NOMO-1 treated with dmso at 0.1 percent for 144 hours (cell line): ENCODE results near the gene ETFA.
A peak's percentile ranks its signal among the peaks of the same experiment; 100 is the strongest.
"Not testable (repeated sequence)": the region's sequence is repeated elsewhere in the genome, so short reads cannot be mapped to it uniquely, and the experiment has no call there.

Experiments
- DNase-seq: peaks from one replicate; lab custom pipeline; 2025; ENCODE audit not compliant: unreplicated experiment; lab: John Stamatoyannopoulos, UW

The ETFA gene

GRCh38 chr15:76327191-76328105 lies 16.2 kb upstream of the ETFA start:
- no peak for DNase-seq

- no peak for DNase-seq
Observed at GRCh38 chr15:76325704-76326103, 14.4 kb upstream of the ETFA start.

DNA sequence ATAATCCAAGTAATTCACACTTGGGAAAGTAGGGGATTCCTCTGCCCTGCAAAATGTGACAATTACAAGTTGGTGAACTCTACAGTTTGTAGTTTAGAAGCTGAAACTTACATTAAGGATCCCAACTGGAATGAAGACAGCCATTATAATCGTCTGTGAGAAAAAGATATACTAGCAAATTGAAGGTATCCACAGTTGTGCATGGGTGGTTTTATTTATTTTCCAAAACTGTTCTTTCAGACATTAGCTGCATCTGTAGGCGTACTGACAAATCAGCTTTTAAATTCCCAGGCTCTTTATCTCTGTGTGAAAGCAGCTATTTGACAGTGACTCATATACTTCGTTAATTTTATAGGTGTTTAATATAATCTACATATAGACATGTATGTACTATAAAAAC lies 12.8 kb upstream of the ETFA start:
- no peak for DNase-seq

DNA sequence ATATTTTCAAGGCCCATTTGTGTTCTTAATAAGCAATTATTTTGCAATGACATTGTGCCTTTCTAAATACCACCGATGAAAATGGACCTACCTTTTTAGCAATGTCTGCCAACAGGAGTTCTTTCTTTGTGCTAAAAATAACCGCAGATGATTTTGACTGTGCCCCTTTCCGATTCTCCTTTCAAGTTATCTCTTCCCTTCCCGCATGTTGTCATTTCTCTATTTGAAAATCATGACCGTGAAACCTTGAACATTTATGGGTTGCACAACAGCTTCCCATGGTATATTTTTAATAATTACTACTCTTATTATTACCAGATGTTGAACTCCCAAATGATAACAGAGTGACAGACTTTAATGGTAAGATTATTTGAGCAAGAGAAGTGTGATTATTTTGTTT lies 10.3 kb upstream of the ETFA start:
- DNase-seq = no peak

DNA sequence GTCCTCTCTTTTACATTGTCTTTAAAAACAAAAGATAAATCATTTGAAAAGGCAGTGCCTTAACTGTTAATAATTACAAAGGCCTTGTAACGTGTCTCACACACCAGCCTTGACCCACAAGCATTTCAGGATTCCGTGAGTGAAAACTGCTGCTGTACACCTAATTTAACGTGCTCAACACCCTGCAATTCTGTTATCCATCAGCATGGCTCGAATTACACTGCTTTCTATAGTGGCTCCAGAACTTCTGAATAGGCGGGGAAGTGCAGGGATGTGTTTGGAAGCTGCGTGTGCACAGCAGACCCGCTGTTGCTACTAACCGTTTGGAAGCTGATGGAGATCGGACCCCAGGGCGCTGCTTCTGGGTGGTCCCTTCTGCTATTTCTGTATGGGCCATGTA lies 9.9 kb upstream of the ETFA start:
- DNase-seq = no peak

GRCh38 chr15:76320012-76320411 lies 8.7 kb upstream of the ETFA start:
- no peak for DNase-seq

GRCh38 chr15:76313731-76314130 lies 2.5 kb upstream of the ETFA start:
- DNase-seq = no peak

DNA sequence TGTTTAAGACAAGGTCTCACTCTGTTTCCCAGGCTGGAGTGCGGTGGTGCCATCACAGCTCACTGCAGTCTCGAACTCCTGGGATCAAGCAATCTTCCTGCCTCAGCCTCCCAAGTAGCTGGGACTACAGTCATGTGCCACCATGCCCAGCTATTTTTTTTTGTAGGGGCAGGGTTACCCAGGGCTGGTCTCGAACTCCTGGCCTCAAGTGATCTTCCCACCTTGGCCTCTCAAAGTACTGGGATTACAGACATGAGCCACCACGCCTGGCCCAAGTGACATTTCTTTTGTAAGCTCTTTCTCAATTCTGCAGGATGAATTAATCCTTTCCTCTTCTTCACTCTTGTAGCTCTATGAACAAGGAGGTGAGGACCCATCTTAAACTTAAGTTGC lies 1.9 kb upstream of the ETFA start:
- DNase-seq = not testable (repeated sequence)

- DNase-seq = no peak
Observed at GRCh38 chr15:76312540-76313174, 1.4 kb upstream of the ETFA start.

GRCh38 chr15:76310475-76311099 lies 682 bp downstream of the ETFA start:
- peak; percentile 3 for DNase-seq

DNA sequence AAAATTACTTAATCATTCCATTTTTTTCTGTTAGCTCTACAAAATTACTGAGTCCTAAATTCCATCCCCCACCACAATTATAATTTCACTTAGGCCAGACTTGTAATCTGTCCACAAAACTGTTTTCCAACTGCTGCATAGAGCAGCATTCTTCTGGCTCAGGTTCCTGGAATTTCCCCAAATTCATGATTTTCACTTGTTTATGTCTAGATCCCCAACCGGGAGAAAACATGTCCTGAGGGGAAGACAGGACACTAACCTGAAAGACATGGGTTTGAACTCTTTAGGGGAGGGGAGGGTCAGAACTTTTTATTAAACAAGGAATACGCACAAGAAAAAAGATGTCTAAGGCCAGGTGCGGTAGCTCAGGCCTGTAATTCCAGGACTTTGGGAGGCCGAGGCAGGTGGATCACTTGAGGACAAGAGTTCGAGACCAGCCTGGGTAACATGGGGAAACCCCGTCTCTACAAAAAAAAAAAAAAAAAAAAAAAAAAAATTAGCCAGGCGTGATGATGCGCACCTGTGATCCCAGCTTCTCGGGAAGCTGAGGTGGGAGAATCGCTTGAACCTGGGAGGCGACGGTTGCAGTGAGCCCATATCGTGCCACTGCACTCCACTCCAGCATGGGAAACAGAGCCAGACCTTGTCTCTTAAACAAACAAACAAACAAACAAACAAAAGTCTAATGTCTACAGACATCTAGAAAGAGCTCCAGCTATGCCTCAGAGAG lies 1.5 kb downstream of the ETFA start:
- no peak for DNase-seq

DNA sequence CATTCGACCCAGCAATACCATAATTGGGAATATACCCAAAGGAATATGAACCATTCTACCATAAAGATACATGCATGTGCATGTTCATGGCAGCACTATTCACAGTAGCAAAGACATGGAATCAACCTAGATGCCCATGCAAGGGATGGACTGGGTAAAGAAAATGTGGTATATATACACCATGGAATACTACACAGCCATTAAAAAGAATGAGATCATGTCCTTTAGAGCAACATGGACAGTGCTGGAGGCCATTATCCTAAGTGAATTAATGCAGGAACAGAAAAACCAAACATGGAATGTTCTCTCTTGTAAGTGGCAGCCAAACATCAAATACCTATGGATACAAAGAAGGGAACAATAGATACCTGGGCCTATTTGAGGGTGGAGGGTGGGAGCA lies 7.4 kb downstream of the ETFA start:
- DNase-seq = no peak

DNA sequence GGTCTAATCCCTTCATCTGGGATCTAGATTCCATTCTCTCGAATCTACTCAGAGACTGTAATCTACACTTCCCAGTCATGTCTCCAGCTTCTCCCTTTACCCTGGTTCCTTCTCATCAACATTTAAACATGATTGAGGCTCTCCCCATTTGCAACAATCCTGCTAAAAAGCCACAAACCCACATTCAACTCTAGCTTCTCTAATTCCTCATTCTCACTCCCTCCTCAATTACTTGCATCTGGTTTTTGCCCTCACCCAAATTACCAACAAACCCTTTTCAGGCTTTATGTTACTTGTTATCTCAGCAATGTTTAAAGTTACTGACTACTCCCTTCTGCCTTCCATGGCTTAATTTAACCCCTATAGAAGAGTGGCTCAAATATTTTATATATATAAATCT lies 11.5 kb downstream of the ETFA start:
- peak; percentile 32 for DNase-seq

- no peak for DNase-seq
Observed at GRCh38 chr15:76298986-76299385, 12.3 kb downstream of the ETFA start.

DNA sequence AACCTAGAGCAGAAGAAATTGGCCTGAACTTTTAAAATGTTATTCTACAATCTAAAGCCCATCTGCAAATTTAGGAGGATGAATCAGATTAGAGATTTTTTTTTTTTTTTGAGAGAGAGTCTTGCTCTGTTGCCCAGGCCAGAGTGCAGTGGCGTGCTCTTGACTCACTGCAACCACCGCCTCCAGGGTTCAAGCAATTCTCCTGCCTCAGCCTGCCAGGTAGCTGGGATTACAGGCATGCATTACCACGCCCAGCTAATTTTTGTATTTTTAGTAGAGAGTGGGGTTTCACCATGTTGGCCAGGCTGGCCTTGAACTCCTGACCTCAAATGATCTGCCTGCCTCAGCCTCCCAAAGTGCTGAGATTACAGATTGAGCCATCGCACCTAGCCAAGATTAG lies 13.3 kb downstream of the ETFA start:
- DNase-seq = not testable (repeated sequence)

DNA sequence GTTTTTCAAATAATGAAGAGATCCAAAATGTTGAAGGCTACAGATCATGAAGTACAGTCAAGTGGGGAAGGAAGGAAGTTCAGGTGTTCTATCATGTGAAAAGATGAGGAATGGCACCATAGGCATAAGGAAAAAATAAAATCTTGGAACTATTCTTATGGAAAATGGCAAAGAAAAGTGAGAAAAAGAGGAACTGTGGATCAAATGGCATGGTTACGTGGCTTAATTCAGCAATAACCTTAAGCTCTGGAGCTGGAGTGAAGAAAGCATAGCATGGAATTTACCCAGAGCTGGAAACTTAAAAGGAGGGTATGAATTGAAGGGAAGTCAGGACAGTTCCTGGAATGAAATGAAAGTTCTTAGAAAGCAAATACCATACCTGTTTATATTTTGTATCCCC lies 14.4 kb downstream of the ETFA start:
- DNase-seq = no peak

DNA sequence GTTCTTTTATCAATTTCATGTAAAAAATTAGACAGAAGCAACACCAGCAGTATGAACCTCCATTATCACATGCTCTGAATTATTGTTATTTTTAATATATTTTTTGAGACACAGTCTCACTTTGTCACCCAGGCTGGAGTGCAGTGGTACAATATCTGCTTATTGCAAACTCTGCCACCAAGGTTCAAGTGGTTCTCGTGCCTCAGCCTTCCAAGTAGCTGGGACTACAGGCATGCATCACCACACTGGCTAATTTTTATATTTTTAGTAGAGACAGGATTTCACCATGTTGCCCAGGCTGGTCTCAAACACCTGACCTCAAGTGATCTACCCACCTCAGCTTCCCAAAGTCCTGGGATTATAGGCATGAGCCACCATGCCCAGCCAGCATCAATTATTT lies 16.8 kb downstream of the ETFA start:
- not testable (repeated sequence) for DNase-seq

DNA sequence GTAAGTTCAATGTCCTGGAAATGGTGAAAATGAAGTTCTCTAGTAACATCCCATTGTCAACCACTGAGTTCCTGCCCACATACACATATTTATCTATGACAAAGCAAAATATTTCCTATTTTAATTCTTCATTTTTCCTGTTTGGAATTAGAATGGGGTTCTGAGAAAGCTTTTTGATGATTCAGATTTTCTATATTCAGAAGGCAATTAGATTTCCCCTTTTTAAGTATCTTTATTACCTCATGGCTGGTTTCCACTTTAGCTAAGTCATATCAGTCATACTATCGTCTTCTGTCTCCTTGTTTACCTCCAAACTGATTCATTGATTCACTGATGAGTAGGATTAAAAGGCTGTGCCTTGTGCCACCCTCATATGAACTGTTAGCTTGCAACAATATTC lies 17.9 kb downstream of the ETFA start:
- no peak for DNase-seq

- DNase-seq = no peak
Observed at GRCh38 chr15:76289582-76289981, 21.7 kb downstream of the ETFA start.

- DNase-seq = no peak
Observed at GRCh38 chr15:76286271-76286879, 24.9 kb downstream of the ETFA start.

- no peak for DNase-seq
Observed at GRCh38 chr15:76285241-76285825, 25.9 kb downstream of the ETFA start.
